ENCODE data around the gene CDH24. TPM values are rescaled to one million over a fixed set of nuclear protein-coding genes. Genes with fewer than 3 reads are reported as not detected.

CDH24 gene
- total RNA-seq, 1 experiment from 2014 or later = 17.9 TPM

DNA sequence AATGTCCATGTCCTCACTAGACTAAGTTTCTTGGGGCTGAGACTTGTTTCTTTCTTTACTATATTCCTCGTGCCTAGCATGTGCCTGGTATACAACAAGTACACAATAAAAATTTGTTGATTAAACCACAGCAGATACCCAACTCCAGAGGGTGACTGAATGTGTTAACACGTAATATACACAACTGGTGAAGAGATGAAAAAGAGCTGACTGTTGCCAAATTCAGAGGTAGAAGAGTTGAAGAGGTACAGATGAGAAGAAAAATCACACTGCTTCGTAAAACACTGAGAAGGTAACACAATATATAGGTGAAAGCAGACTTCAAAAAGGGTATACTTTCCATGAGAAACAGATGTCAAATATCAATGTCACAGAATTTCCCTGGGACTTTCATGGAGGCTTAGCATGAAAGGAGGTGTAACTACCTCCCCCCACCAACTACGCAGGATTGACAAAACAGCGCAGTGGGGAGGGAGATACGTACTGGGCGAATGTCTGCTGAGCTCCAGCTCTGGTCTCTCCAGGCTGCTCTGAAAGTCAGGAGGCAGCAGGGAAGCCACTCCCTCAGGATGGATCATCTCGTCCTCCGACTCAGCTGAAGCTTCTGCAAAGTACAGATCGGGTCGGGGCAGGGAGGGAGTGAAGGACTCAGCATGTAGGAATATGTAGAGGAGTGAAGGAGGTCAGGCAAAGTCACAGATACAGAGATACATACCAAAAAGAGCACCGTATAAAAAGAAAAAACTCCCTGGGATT is 32.4 kb upstream of the CDH24 start (continued):
- TF ChIP-seq, protein P1, sequence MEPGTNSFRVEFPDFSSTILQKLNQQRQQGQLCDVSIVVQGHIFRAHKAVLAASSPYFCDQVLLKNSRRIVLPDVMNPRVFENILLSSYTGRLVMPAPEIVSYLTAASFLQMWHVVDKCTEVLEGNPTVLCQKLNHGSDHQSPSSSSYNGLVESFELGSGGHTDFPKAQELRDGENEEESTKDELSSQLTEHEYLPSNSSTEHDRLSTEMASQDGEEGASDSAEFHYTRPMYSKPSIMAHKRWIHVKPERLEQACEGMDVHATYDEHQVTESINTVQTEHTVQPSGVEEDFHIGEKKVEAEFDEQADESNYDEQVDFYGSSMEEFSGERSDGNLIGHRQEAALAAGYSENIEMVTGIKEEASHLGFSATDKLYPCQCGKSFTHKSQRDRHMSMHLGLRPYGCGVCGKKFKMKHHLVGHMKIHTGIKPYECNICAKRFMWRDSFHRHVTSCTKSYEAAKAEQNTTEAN (CRISPR knock-in tag; IDR thresholded peaks at IDR 0.05) = no peak
- TF ChIP-seq, protein P2, sequence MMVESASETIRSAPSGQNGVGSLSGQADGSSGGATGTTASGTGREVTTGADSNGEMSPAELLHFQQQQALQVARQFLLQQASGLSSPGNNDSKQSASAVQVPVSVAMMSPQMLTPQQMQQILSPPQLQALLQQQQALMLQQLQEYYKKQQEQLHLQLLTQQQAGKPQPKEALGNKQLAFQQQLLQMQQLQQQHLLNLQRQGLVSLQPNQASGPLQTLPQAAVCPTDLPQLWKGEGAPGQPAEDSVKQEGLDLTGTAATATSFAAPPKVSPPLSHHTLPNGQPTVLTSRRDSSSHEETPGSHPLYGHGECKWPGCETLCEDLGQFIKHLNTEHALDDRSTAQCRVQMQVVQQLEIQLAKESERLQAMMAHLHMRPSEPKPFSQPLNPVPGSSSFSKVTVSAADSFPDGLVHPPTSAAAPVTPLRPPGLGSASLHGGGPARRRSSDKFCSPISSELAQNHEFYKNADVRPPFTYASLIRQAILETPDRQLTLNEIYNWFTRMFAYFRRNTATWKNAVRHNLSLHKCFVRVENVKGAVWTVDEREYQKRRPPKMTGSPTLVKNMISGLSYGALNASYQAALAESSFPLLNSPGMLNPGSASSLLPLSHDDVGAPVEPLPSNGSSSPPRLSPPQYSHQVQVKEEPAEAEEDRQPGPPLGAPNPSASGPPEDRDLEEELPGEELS (CRISPR knock-in tag; IDR thresholded peaks at IDR 0.05) = no peak
- TF ChIP-seq, protein P3, sequence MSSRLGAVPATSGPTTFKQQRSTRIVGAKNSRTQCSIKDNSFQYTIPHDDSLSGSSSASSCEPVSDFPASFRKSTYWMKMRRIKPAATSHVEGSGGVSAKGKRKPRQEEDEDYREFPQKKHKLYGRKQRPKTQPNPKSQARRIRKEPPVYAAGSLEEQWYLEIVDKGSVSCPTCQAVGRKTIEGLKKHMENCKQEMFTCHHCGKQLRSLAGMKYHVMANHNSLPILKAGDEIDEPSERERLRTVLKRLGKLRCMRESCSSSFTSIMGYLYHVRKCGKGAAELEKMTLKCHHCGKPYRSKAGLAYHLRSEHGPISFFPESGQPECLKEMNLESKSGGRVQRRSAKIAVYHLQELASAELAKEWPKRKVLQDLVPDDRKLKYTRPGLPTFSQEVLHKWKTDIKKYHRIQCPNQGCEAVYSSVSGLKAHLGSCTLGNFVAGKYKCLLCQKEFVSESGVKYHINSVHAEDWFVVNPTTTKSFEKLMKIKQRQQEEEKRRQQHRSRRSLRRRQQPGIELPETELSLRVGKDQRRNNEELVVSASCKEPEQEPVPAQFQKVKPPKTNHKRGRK (CRISPR knock-in tag; IDR thresholded peaks at IDR 0.05; ENCODE audit: borderline replicate concordance) = no peak

DNA sequence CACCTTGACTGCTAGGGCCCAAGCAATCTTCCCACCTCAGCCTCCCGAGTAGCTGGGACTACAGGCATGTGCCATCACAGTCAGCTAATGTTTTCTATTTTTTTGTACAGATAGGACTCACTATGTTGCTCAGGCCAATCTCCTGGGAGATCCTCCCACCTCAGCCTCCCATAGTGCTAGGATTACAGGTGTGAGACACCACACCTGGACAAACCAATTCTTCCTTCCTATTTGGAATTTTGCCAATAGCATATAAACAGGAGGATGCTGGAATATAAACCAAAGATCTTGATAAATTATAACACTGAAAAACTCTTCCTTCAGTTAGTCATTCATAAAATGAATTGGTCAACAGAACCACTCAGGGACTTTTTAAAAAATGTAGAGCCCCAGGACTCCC is 29.2 kb upstream of the CDH24 start:
- Mint-ChIP-seq H3K4me1 (no peaks in the 10 kb centered on the region), H3K36me3 (peaks cover 75% of the 10 kb centered on the region), H3K9me3 (no peaks in the 10 kb centered on the region), H3K27me3 (ENCODE audit: low read depth) (no peaks in the 10 kb centered on the region), H3K27ac (no peak overlapping the region), H3K4me3 (no peak overlapping the region)
- POLR2A ChIA-PET = no interaction called here
- TF ChIP-seq, protein P4, sequence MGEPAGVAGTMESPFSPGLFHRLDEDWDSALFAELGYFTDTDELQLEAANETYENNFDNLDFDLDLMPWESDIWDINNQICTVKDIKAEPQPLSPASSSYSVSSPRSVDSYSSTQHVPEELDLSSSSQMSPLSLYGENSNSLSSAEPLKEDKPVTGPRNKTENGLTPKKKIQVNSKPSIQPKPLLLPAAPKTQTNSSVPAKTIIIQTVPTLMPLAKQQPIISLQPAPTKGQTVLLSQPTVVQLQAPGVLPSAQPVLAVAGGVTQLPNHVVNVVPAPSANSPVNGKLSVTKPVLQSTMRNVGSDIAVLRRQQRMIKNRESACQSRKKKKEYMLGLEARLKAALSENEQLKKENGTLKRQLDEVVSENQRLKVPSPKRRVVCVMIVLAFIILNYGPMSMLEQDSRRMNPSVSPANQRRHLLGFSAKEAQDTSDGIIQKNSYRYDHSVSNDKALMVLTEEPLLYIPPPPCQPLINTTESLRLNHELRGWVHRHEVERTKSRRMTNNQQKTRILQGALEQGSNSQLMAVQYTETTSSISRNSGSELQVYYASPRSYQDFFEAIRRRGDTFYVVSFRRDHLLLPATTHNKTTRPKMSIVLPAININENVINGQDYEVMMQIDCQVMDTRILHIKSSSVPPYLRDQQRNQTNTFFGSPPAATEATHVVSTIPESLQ (CRISPR knock-in tag; IDR thresholded peaks at IDR 0.05) = no peak
- TF ChIP-seq, protein P5, sequence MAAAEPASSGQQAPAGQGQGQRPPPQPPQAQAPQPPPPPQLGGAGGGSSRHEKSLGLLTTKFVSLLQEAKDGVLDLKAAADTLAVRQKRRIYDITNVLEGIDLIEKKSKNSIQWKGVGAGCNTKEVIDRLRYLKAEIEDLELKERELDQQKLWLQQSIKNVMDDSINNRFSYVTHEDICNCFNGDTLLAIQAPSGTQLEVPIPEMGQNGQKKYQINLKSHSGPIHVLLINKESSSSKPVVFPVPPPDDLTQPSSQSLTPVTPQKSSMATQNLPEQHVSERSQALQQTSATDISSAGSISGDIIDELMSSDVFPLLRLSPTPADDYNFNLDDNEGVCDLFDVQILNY (CRISPR knock-in tag; IDR thresholded peaks at IDR 0.05) = no peak
- TF ChIP-seq NR2C2 (CRISPR knock-in tag; IDR thresholded peaks at IDR 0.05) (no peak), PRRX2 (CRISPR knock-in tag; IDR thresholded peaks at IDR 0.05) (no peak), ZNF219 (CRISPR knock-in tag; IDR thresholded peaks at IDR 0.05; ENCODE audit: borderline replicate concordance) (no peak)
- TF ChIP-seq, protein P6, sequence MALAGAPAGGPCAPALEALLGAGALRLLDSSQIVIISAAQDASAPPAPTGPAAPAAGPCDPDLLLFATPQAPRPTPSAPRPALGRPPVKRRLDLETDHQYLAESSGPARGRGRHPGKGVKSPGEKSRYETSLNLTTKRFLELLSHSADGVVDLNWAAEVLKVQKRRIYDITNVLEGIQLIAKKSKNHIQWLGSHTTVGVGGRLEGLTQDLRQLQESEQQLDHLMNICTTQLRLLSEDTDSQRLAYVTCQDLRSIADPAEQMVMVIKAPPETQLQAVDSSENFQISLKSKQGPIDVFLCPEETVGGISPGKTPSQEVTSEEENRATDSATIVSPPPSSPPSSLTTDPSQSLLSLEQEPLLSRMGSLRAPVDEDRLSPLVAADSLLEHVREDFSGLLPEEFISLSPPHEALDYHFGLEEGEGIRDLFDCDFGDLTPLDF (CRISPR knock-in tag; IDR thresholded peaks at IDR 0.05) = no peak
- CTCF ChIA-PET = interaction anchor here (5.0 kb wide), 1 partner anchor 18 kb away, joined by 20 read pairs; no protein-coding TSS in a partner anchor
- DNase-seq (ENCODE audit: low spot score) = no peak
- ATAC-seq = no peak

DNA sequence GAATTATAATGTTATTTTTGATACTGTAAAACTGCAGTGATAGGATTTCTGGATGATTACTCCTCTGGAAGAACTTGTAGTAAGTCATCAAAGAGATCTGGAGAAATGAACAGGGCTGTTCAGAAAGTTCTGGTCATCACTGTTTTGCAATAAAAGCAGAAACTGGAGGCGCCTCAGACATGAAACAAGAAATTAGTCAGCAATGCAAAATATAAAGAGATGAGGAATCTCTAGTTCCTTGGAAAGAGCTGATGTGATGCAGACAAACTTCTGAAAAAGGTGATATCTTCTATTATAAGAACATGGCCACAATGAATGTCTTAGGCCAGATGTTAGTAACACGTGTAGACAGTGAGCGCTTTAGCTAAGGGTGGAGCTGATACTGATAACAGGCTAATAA is 28.1 kb upstream of the CDH24 start:
- ChIA-PET POLR2A (no interaction called here), CTCF (interaction anchor here (0.6 to 5.0 kb wide), 3 partner anchors 17 to 58 kb away, joined by 4 to 20 read pairs (median 4); no protein-coding TSS in a partner anchor)
- DNase-seq (ENCODE audit: low spot score) (no peak), ATAC-seq (no peak)
- Mint-ChIP-seq H3K36me3 (peaks cover 81% of the 10 kb centered on the region), H3K9me3 (no peaks in the 10 kb centered on the region), H3K4me1 (no peaks in the 10 kb centered on the region), H3K4me3 (no peak overlapping the region), H3K27ac (no peak overlapping the region), H3K27me3 (ENCODE audit: low read depth) (no peaks in the 10 kb centered on the region)
- TF ChIP-seq, protein P7, sequence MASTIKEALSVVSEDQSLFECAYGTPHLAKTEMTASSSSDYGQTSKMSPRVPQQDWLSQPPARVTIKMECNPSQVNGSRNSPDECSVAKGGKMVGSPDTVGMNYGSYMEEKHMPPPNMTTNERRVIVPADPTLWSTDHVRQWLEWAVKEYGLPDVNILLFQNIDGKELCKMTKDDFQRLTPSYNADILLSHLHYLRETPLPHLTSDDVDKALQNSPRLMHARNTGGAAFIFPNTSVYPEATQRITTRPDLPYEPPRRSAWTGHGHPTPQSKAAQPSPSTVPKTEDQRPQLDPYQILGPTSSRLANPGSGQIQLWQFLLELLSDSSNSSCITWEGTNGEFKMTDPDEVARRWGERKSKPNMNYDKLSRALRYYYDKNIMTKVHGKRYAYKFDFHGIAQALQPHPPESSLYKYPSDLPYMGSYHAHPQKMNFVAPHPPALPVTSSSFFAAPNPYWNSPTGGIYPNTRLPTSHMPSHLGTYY (CRISPR knock-in tag; IDR thresholded peaks at IDR 0.05) = no peak
- TF ChIP-seq NFYB (CRISPR knock-in tag; conservative IDR thresholded peaks at IDR 0.05; ENCODE audit: low read depth) (no peak), MXD4 (CRISPR knock-in tag; IDR thresholded peaks at IDR 0.05; ENCODE audit: borderline replicate concordance) (no peak), EMX1 (CRISPR knock-in tag; IDR thresholded peaks at IDR 0.05) (no peak), ZNF396 (CRISPR knock-in tag; IDR thresholded peaks at IDR 0.05; ENCODE audit: borderline replicate concordance) (no peak), IRF2 (CRISPR knock-in tag; IDR thresholded peaks at IDR 0.05; ENCODE audit: borderline replicate concordance, low read depth) (no peak), MYBL2 (CRISPR knock-in tag; IDR thresholded peaks at IDR 0.05) (no peak)
- TF ChIP-seq, protein P6 (CRISPR knock-in tag; IDR thresholded peaks at IDR 0.05) = no peak
- TF ChIP-seq, protein P8, sequence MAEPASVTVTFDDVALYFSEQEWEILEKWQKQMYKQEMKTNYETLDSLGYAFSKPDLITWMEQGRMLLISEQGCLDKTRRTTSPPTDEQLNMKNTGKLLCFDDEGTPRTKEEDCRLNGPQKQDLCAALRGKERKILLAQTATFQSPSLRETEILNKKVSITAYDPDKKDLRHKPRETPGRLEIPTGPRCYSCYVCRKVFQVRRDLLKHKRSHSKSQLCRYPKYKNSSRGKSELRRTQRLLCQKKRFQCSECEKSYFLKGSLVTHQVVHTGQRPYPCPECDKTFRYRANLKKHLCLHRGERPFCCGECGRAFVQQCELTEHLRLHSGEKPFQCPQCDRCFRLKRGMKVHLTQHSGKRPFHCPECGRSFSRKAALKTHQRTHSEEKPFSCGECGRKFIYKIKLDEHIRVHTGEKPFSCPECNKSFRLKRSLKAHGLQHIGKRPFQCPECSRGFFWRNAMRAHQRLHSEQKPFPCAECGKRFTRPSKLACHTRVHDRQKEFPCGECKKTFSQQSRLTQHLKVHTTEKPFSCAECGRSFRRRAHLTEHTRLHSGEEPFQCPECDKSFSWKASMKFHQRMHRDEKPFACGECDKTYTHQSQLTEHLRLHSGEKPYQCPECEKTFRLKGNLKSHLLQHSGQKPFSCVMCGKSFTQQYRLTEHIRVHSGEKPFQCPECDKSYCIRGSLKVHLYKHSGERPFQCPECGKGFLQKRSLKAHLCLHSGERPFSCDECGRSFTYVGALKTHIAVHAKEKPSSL (CRISPR knock-in tag; conservative IDR thresholded peaks at IDR 0.05) = no peak

Data from WTC11 (cell line).